ENCODE data around the gene FSTL4. TPM values are rescaled to one million over a fixed set of nuclear protein-coding genes. Genes with fewer than 3 reads are reported as not detected.

Gene FSTL4
- total RNA-seq, 1 donor from 2014 or later: 14.3 TPM

DNA sequence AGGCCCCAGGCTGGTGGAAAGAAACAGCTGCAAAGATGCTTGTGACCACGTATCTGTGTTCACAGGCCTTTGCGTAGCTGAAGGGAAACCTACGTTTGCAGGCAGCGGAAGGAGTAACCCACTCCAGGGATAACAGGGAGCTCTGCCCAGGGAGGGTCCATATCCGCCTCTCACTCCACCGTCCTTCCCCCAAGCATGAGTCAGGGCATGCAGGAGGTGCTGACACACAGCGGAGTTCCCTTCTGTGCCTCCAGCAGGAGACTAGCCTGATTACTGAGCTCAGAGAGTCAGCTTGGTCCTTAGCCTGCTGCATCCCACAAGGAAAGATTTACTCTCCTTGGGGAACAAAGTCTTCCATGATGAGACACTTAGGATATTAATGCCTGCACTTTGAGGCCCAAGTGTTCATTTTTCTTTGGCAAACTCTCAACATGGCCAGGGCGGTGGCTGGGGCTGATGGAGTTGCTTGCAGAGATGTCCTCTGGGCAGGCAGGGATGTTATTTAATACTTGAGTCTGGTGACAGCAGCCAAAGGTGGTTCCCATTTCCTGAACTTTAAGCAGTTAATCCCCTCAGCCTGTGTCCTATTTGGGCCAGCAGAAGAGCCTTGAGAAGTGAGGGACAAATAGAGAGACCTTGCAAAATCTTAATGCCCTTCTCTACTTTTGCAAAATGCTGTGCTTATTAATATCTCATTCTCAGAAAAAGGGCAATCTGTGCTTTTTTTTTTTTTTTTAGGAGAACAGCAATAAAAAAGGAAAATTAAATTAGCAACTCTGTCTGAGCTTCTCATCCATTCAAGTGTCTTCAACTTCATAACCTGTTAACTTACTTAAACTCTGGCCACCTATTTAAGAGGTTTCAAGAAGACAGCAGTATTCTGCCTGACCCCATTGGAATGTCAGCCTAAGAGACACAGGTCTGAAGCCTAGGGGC is 338.4 kb downstream of the FSTL4 start:
- no peak for DNase-seq (ENCODE audit: low spot score in 2 of 2, unreplicated experiment in 2 of 2)
- no peak overlapping the region for H3K4me3 Mint-ChIP-seq
- no peaks in the 10 kb centered on the region for H3K27me3 Mint-ChIP-seq (ENCODE audit: low read depth)
- peak overlapping the region; percentile 43 for H3K27ac Mint-ChIP-seq
- TF ChIP-seq CTCF (IDR thresholded peaks at IDR 0.05; ENCODE audit: unreplicated experiment): no peak
- no peaks in the 10 kb centered on the region for H3K36me3 Mint-ChIP-seq
- peaks cover 3% of the 10 kb centered on the region for H3K4me1 Mint-ChIP-seq
- H3K9me3 Mint-ChIP-seq: no peaks in the 10 kb centered on the region

GRCh38 chr5:133272345-133272744 is 340.0 kb downstream of the FSTL4 start:
- no peak overlapping the region for H3K4me3 Mint-ChIP-seq
- no peak for DNase-seq (ENCODE audit: low spot score in 2 of 2, unreplicated experiment in 2 of 2)
- no peaks in the 10 kb centered on the region for H3K27me3 Mint-ChIP-seq (ENCODE audit: low read depth)
- H3K9me3 Mint-ChIP-seq: no peaks in the 10 kb centered on the region
- no peaks in the 10 kb centered on the region for H3K36me3 Mint-ChIP-seq
- peaks cover 3% of the 10 kb centered on the region for H3K4me1 Mint-ChIP-seq
- H3K27ac Mint-ChIP-seq: no peak overlapping the region
- TF ChIP-seq CTCF (IDR thresholded peaks at IDR 0.05; ENCODE audit: unreplicated experiment): no peak

GRCh38 chr5:133271606-133272005 is 340.7 kb downstream of the FSTL4 start:
- peaks cover 2% of the 10 kb centered on the region for H3K27me3 Mint-ChIP-seq (ENCODE audit: low read depth)
- no peaks in the 10 kb centered on the region for H3K9me3 Mint-ChIP-seq
- TF ChIP-seq CTCF (IDR thresholded peaks at IDR 0.05; ENCODE audit: unreplicated experiment): no peak
- peaks cover 3% of the 10 kb centered on the region for H3K4me1 Mint-ChIP-seq
- no peak for DNase-seq (ENCODE audit: low spot score in 2 of 2, unreplicated experiment in 2 of 2)
- H3K27ac Mint-ChIP-seq: no peak overlapping the region
- no peak overlapping the region for H3K4me3 Mint-ChIP-seq
- no peaks in the 10 kb centered on the region for H3K36me3 Mint-ChIP-seq

- no peaks in the 10 kb centered on the region for H3K36me3 Mint-ChIP-seq
These were observed 342.6 kb downstream of the FSTL4 start for GRCh38 chr5:133269691-133270090.

GRCh38 chr5:133267601-133268000 is 344.7 kb downstream of the FSTL4 start:
- H3K9me3 Mint-ChIP-seq: no peaks in the 10 kb centered on the region
- no peaks in the 10 kb centered on the region for H3K4me1 Mint-ChIP-seq
- H3K4me3 Mint-ChIP-seq: no peak overlapping the region
- H3K27ac Mint-ChIP-seq: no peak overlapping the region
- H3K36me3 Mint-ChIP-seq: no peaks in the 10 kb centered on the region
- DNase-seq (ENCODE audit: low spot score in 2 of 2, unreplicated experiment in 2 of 2): no peak
- peaks cover 10% of the 10 kb centered on the region for H3K27me3 Mint-ChIP-seq (ENCODE audit: low read depth)
- TF ChIP-seq CTCF (IDR thresholded peaks at IDR 0.05; ENCODE audit: unreplicated experiment): no peak

More at GRCh38 chr5:133269691-133270090, 342.6 kb downstream of the FSTL4 start:
- no peak for TF ChIP-seq CTCF (IDR thresholded peaks at IDR 0.05; ENCODE audit: unreplicated experiment)
- Mint-ChIP-seq H3K4me1 (peaks cover 3% of the 10 kb centered on the region), H3K27me3 (ENCODE audit: low read depth) (peaks cover 2% of the 10 kb centered on the region), H3K27ac (no peak overlapping the region), H3K9me3 (no peaks in the 10 kb centered on the region), H3K4me3 (no peak overlapping the region)
- DNase-seq (ENCODE audit: low spot score in 2 of 2, unreplicated experiment in 2 of 2): no peak
